Measurements from ENCODE around the gene MMGT1.

MMGT1 gene

DNA sequence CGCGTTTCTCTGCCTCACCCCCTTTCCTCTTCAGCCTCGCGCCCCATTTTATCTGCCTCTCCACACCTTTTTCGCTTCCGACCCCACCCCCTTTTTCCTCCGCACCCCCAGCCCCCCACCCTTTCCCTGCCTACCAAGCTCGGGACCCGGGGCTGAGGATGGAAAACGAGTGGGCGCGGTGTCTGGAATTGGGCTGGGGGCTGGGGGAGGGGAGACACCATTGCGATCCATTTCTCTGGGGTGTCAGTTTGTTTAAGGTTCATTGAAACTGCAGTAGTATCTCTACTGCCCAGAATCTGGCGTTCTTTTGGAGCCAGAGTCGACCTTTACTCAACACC is 12.2 kb upstream of the MMGT1 start:
- no peak overlapping the region for H3K27ac ChIP-seq
- TF ChIP-seq, protein P1, sequence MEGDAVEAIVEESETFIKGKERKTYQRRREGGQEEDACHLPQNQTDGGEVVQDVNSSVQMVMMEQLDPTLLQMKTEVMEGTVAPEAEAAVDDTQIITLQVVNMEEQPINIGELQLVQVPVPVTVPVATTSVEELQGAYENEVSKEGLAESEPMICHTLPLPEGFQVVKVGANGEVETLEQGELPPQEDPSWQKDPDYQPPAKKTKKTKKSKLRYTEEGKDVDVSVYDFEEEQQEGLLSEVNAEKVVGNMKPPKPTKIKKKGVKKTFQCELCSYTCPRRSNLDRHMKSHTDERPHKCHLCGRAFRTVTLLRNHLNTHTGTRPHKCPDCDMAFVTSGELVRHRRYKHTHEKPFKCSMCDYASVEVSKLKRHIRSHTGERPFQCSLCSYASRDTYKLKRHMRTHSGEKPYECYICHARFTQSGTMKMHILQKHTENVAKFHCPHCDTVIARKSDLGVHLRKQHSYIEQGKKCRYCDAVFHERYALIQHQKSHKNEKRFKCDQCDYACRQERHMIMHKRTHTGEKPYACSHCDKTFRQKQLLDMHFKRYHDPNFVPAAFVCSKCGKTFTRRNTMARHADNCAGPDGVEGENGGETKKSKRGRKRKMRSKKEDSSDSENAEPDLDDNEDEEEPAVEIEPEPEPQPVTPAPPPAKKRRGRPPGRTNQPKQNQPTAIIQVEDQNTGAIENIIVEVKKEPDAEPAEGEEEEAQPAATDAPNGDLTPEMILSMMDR (IDR thresholded peaks at IDR 0.05), result no peak
- TF ChIP-seq ZFX (IDR thresholded peaks at IDR 0.05; ENCODE audit: borderline replicate concordance), result no peak

DNA sequence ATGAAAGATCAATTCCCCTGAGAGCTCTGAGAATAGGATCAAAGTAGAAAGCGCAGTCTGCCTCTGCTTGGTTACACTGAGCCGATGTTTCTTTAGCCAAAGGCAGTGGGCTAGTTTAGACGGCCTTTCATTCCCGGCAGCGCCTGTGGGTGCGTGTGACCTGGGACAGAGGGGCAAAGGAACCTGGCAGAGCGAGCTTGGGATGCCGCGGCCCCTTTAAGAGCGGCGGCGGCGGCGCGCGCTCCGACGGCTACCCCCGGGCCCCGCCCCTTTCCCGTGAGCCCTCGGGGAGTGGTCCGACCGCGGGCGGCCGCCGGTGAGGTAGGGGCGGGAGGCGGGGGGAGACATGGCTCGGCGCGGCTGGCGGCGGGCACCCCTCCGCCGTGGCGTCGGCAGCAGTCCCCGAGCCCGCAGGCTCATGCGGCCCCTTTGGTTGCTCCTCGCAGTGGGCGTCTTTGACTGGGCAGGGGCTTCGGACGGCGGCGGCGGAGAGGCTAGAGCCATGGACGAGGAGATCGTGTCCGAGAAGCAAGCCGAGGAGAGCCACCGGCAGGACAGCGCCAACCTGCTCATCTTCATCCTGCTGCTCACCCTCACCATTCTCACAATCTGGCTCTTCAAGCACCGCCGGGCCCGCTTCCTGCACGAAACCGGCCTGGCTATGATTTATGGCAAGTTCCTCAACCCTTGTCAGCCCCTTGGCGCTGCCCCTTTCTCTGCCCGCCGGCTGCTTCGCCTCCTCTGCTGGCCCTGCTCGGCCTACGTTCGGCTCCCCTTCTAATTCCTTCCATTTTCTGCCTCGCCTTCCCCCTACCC is 11.6 kb upstream of the MMGT1 start, which contains the start of gene SLC9A6:
TSS of gene SLC9A6 (plus strand) at position 279 of the 816 bp plus-strand sequence. CDS start at position 503, 224 bp downstream.
- TF ChIP-seq, protein P1 (IDR thresholded peaks at IDR 0.05), result no peak
- no peak for TF ChIP-seq ZFX (IDR thresholded peaks at IDR 0.05; ENCODE audit: borderline replicate concordance)

DNA sequence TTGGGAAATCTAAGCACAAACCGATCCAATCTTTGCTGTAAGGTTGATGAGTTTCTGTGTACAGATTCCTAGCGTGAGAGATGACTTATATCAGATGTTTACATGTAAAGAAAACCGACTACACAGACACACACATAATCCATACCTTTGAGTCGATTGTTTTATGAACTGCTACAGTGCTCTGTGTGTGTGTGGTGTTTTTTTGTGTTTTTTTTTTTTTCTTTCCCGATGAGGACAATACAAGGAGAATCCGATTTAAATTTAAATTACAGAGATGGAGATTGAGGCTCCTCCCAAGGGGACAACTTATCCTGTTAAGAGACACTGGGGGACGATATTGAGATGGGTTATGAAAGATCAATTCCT is 11.0 kb upstream of the MMGT1 start:
- TF ChIP-seq, protein P1 (IDR thresholded peaks at IDR 0.05), result no peak
- no peak for TF ChIP-seq ZFX (IDR thresholded peaks at IDR 0.05; ENCODE audit: borderline replicate concordance)
- no peak overlapping the region for H3K27ac ChIP-seq

More for the DNA sequence above, 11.6 kb upstream of the MMGT1 start, which contains the start of gene SLC9A6:
- H3K27ac ChIP-seq, result no peak within 1 kb of the TSS

DNA sequence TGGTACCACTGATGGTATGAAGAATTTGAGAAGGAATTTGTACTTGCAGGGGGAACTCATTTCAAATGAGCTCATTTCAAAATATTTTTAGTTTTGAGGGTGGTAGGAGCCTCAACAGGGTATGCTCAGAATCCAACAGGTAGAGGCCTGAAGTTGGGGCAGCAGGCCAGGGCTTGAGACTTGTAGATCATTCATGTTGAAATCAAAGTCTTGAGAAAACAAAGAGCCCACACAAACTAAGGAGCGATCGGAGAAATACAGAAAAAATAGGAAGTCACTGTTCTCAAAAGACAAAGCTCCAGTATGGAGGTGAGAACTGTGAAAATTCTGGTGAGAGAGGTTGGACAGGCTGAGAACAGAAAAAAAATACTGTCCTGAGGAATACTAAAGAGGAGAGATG is 10.5 kb upstream of the MMGT1 start:
- no peak for TF ChIP-seq ZFX (IDR thresholded peaks at IDR 0.05; ENCODE audit: borderline replicate concordance)
- TF ChIP-seq, protein P1 (IDR thresholded peaks at IDR 0.05), result no peak
- H3K27ac ChIP-seq, result no peak overlapping the region

DNA sequence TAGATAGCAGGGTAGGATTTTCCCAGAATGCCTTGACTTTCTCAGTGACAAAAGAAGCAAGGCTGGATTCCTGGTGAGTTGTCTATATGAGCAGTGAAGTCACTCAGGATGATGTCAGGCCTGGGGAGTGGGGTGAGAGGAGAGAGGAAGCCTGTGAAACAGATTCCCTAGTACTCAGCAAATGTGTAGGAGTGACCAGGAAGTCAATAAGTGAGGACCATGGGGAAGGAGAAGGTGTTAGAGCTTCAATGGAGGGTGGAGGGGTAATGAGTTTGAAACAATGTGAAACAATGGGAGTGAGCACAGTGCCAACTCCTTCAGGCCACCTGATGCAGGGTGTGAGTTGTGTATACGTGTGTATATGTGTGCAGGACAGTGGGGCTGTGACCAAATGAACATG is 9.1 kb upstream of the MMGT1 start:
- no peak overlapping the region for H3K27ac ChIP-seq
- TF ChIP-seq ZFX (IDR thresholded peaks at IDR 0.05; ENCODE audit: borderline replicate concordance), result no peak
- TF ChIP-seq, protein P1 (IDR thresholded peaks at IDR 0.05), result no peak

DNA sequence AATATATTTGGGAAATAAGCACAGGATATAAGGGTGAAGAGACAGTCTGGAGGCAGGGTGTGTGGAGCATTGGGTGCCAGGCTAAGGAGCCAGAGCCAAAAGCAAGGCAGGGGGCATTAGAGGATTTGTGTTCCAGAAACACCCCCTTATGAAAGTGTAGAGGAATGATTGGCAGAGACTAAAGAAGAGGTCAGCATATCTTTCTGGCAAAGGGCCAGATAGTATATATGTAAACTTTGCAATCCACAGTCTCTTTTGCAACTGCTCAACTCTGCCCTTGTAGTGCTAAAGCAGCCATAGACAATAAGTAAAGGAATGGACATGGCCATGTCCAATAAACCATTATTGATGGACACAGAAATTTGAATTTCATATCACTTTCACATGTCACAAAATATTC is 7.9 kb upstream of the MMGT1 start:
- no peak overlapping the region for H3K27ac ChIP-seq
- TF ChIP-seq, protein P1 (IDR thresholded peaks at IDR 0.05), result no peak
- TF ChIP-seq ZFX (IDR thresholded peaks at IDR 0.05; ENCODE audit: borderline replicate concordance), result no peak

DNA sequence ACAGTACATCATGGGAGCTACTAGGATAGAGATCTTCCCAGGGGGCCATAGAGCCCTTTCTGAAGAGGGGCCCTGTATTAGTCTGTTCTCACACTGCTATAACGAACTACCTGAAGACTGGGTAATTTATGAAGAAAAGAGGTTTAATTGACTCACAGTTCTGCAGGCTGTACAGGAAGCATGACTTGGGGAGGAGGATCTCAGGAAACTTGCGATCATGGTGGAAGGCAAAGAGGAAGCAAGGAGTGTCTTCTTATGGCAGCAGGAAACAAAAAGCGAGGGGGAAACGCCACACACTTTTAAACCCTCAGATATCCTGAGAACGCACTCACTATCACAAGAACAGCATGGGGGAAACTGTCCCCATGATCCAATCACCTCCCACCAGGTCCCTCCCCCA is 7.2 kb upstream of the MMGT1 start:
- no peak overlapping the region for H3K27ac ChIP-seq
- TF ChIP-seq ZFX (IDR thresholded peaks at IDR 0.05; ENCODE audit: borderline replicate concordance), result no peak
- TF ChIP-seq, protein P1 (IDR thresholded peaks at IDR 0.05), result no peak
